Gastrocnemius medialis (tissue), 4 donors: ENCODE data around the gene RFC3.

Source experiments
- POLR2A ChIP-seq, 2 donors: fragments of 450-650 bp; IDR thresholded peaks; one replicate each; pipeline ENCODE4 v1.6.1; 2017; ENCODE audit warnings: antibody characterized with exemption in 2 of 2, mild to moderate bottlenecking in 2 of 2, moderate library complexity in 2 of 2
- TF ChIP-seq, protein P1 (sequence below), 5 experiments: fragments of 450-650 bp in 3 of 5; fragments of 200-600 bp in 2 of 5; sonication (generic) in 2 of 5; IDR thresholded peaks in 4 of 5; conservative IDR thresholded peaks in 1 of 5; 1 replicate in 4 of 5; 2 replicates in 1 of 5; pipeline ENCODE4 v1.5.1; 2016 to 2019; ENCODE audit warnings: antibody characterized with exemption in 5 of 5, mild to moderate bottlenecking in 3 of 5, moderate library complexity in 3 of 5

DNA sequence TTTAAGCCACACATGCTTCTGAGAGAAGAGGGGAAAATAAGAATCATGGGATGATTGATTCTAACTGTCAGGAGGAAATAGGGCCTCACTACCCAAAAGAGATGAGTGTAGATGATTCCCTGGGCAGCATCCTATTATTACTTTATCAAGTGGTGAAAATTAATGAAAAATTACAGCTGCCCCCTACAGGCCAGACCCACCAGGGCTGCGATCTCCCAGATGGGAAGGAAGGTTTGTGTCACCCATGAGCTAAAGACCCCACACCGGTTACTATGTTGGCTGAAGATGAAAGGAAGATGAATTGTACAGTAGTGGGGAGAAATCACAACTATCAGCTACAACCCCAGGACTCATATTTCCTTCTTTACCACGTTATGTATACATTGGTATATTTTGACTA, 49.5 kb downstream of the RFC3 start:
- TF ChIP-seq, protein P1, sequence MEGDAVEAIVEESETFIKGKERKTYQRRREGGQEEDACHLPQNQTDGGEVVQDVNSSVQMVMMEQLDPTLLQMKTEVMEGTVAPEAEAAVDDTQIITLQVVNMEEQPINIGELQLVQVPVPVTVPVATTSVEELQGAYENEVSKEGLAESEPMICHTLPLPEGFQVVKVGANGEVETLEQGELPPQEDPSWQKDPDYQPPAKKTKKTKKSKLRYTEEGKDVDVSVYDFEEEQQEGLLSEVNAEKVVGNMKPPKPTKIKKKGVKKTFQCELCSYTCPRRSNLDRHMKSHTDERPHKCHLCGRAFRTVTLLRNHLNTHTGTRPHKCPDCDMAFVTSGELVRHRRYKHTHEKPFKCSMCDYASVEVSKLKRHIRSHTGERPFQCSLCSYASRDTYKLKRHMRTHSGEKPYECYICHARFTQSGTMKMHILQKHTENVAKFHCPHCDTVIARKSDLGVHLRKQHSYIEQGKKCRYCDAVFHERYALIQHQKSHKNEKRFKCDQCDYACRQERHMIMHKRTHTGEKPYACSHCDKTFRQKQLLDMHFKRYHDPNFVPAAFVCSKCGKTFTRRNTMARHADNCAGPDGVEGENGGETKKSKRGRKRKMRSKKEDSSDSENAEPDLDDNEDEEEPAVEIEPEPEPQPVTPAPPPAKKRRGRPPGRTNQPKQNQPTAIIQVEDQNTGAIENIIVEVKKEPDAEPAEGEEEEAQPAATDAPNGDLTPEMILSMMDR (IDR thresholded peaks at IDR 0.05 in 4 of 5, conservative IDR thresholded peaks at IDR 0.05 in 1 of 5), result no peak
- TF ChIP-seq POLR2A (IDR thresholded peaks at IDR 0.05), result no peak
